Measurements from ENCODE around the gene HOXA6. TPM values are rescaled to one million over a fixed set of nuclear protein-coding genes. Genes with fewer than 3 reads are reported as not detected.

The HOXA6 gene
- total RNA-seq, 6 experiments from 2014 or later, result not detected

GRCh38 chr7:27159266-27160144, 11.9 kb upstream of the HOXA6 start:
- WGBS (ENCODE audit: insufficient coverage, low coverage, low lambda C conversion rate, missing lambda C conversion rate), result 30% methylated on average over 21 of the region's 27 CpGs
- no peaks in the 10 kb centered on the region for H3K9me3 ChIP-seq
- H3K4me3 ChIP-seq, result no peak overlapping the region
- ATAC-seq (no peak), DNase-seq (no peak)
- H3K27ac ChIP-seq, result no peak overlapping the region
- TF ChIP-seq POLR2A (IDR thresholded peaks at IDR 0.05), result no peak
- TF ChIP-seq CTCF (IDR thresholded peaks at IDR 0.05), result no peak
- H3K36me3 ChIP-seq, result no peaks in the 10 kb centered on the region
- intact Hi-C loops (cut with DNase I), result loop anchor here (5.0 to 10.0 kb wide), 3 partner anchors 65 to 785 kb away; partner anchors contain the start of gene HOXA1 (in 1 of the 2)
- H3K27me3 ChIP-seq, result peaks cover 19 to 48% of the 10 kb centered on the region in 2 donors
- H3K4me1 ChIP-seq, result peaks cover 0 to 15% (median 6%) of the 10 kb centered on the region in 4 donors

- intact Hi-C loops (cut with DNase I), result loop anchor here (5.0 to 10.0 kb wide), 2 partner anchors 481 to 784 kb away; no protein-coding TSS in a partner anchor
- Histone ChIP-seq H3K4me1 (peaks cover 0 to 15% (median 6%) of the 10 kb centered on the region in 4 donors), H3K36me3 (no peaks in the 10 kb centered on the region), H3K27ac (no peak overlapping the region), H3K27me3 (peaks cover 27 to 48% of the 10 kb centered on the region in 2 donors), H3K9me3 (no peaks in the 10 kb centered on the region), H3K4me3 (no peak overlapping the region)
- TF ChIP-seq CTCF (IDR thresholded peaks at IDR 0.05), result no peak
- no peak for DNase-seq
- WGBS (ENCODE audit: insufficient coverage, low coverage, low lambda C conversion rate, missing lambda C conversion rate), result 7% methylated on average over 19 of the region's 35 CpGs
- no peak for ATAC-seq
Measured at GRCh38 chr7:27158436-27159265, 11.1 kb upstream of the HOXA6 start.

GRCh38 chr7:27157702-27158431, 10.3 kb upstream of the HOXA6 start:
- DNase-seq, result no peak
- H3K4me3 ChIP-seq, result no peak overlapping the region

More at GRCh38 chr7:27157702-27158431, 10.3 kb upstream of the HOXA6 start:
- WGBS (ENCODE audit: insufficient coverage, low coverage, low lambda C conversion rate, missing lambda C conversion rate), result 8% methylated on average over 25 of the region's 30 CpGs
- ATAC-seq, result no peak
- H3K27me3 ChIP-seq, result peaks cover 29 to 50% of the 10 kb centered on the region in 2 donors
- intact Hi-C loops (cut with DNase I), result loop anchor here (5.0 to 10.0 kb wide), 2 partner anchors 481 to 783 kb away; no protein-coding TSS in a partner anchor
- H3K36me3 ChIP-seq, result no peaks in the 10 kb centered on the region
- H3K9me3 ChIP-seq, result no peaks in the 10 kb centered on the region
- TF ChIP-seq CTCF (IDR thresholded peaks at IDR 0.05), result no peak
- TF ChIP-seq POLR2A (IDR thresholded peaks at IDR 0.05), result no peak
- H3K4me1 ChIP-seq, result peaks cover 0 to 15% (median 6%) of the 10 kb centered on the region in 4 donors
- H3K27ac ChIP-seq, result no peak overlapping the region
